22Rv1 (cell line): ENCODE measurements around the gene BBOF1.

Experiments used
- ZFX ChIP-seq: fragments of 450-650 bp; IDR thresholded peaks from 2 replicates; pipeline ENCODE4 v1.6.1; 2017; ENCODE audit warnings: antibody characterized with exemption, borderline replicate concordance
- TF ChIP-seq, protein P1 (sequence below): fragments of 450-650 bp; IDR thresholded peaks from 2 replicates; pipeline ENCODE4 v1.5.1; 2017; ENCODE audit warnings: mild to moderate bottlenecking

DNA sequence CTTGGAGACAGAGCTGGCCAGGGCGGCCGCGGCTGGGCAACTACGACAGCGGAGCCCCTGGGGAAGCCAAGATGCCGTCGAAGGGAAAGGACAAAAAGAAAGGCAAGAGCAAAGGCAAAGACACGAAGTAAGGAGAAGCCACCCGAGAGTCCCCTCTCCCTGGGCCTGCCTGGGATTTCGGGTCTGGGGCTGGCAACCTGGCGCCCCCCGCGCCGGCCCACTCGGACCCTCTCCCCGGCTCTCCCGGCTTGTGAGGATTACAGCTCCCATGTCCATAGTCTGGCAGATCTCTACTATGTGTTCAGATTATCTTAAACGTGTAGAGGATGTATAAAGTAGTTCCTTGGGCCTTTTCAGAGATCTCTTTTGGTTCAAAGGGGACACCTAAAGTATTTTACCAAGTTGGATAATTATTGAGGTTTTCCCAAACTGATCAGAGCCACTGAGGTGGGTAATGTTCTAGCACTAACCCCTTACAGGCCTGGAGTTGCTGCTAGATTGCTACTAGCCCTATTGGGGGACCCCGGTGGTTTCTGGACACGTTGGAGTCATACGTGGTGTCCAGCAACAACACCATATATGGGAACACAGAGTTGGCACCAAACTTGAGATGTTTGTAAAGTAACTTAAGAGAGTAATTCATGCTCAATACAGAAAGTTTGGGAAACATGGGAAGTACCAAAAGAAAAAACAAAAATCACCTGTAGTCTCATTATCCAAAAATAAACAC lies 424 bp downstream of the BBOF1 start:
- TF ChIP-seq, protein P1, sequence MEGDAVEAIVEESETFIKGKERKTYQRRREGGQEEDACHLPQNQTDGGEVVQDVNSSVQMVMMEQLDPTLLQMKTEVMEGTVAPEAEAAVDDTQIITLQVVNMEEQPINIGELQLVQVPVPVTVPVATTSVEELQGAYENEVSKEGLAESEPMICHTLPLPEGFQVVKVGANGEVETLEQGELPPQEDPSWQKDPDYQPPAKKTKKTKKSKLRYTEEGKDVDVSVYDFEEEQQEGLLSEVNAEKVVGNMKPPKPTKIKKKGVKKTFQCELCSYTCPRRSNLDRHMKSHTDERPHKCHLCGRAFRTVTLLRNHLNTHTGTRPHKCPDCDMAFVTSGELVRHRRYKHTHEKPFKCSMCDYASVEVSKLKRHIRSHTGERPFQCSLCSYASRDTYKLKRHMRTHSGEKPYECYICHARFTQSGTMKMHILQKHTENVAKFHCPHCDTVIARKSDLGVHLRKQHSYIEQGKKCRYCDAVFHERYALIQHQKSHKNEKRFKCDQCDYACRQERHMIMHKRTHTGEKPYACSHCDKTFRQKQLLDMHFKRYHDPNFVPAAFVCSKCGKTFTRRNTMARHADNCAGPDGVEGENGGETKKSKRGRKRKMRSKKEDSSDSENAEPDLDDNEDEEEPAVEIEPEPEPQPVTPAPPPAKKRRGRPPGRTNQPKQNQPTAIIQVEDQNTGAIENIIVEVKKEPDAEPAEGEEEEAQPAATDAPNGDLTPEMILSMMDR: no peak
- no peak for TF ChIP-seq ZFX
